ENCODE measurements around the gene HYPK.

HYPK gene, protein sequence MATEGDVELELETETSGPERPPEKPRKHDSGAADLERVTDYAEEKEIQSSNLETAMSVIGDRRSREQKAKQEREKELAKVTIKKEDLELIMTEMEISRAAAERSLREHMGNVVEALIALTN

GRCh38 chr15:43800286-43801141 lies at the start of gene HYPK:
Gene HYPK (plus strand): TSS chr15:43800599. CDS start chr15:43800623, 24 bp downstream.
- peak; percentile 69 to 78 for DNase-seq

DNA sequence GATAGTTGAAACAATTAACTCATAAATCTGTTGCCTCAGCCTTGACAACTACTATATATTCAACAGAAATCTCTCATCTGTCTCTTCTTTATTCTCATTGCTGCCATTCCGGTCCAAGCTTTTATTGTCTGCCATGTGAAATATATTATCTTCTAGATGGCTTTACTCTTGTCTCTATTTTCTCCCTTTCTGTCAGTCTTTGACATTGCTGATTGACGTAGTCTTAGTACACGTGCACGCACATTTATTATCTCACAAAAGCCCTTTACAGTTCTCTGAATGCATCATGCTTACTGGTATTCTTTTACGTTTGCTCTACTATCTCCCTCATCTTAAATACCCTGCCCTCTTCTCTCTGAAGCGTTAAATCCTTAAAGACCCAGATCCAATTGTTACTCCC lies 48.5 kb upstream of the HYPK start:
- DNase-seq, result no peak

- no peak for DNase-seq
Measured at GRCh38 chr15:43762824-43763223, 37.6 kb upstream of the HYPK start.

GRCh38 chr15:43763819-43764446 lies 36.5 kb upstream of the HYPK start:
- no peak for DNase-seq

DNA sequence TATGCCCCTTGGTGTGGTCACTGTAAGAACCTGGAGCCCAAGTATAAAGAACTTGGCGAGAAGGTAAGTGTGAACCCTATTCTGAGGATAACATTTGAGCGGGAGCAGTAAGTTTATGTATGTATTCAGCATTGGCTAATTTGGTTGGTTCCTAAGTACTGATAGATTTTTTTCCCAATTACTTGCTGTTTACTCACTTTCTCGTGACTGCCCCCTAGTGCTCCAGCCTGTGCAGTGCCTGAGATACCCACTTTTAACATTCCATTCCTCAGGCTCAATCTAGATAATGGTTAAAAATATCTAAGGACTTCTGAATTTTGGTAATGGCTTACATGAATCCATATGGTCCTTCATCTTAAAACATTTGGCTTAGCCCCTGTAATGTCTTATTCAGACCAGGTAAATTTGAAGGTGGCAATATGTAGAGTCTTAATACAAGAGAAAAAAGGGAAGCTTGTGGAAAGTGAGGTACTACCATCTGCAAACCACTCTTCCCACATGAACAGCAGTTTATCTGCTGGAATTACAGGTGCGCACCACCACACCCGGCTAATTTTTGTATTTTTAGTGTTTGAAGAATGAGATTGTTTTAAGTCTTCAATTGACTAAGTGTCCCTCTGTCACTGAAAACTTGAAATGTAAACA lies 30.7 kb upstream of the HYPK start:
- peak; percentile 52 to 58 for DNase-seq

DNA sequence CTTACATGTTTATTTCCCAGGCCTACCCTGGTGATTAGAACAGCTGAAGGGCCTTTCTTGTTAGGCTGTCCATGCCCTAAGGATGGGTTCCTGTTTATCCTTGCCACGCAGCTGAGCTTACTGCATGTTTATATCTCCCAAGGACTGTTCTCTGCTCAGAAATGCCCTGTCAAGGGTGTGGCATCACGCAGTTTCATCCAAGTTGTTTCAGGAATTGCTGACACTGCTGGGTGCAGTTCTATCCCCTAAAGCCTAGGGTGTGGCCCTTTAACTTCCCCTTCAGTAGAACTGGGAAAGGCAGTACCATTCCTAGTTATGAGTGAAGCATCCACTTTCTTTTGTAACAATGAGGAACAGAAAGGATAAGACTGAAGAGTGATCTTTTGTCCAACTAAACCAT lies 28.6 kb upstream of the HYPK start:
- no peak for DNase-seq

DNA sequence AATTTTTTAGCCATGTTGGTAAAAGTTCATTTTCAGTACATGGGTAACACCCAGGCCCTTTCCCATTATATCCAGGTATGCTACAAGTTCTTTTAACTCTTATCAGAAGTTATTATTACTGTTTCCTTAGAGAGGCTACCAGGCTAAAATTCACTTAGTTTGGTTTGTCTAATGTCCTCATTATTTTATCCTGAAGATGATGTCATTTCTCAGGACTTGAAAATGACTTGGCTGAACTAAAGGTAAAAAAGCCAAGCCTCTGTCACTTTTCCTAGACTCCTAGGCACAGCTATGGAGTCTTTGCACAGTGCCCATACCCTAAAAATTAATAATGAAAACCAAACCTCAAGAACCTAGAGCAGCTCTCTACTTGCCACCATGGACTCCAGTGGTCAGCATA lies 27.8 kb upstream of the HYPK start:
- DNase-seq, result no peak

- DNase-seq, result no peak
Measured at GRCh38 chr15:43774062-43774461, 26.3 kb upstream of the HYPK start.

DNA sequence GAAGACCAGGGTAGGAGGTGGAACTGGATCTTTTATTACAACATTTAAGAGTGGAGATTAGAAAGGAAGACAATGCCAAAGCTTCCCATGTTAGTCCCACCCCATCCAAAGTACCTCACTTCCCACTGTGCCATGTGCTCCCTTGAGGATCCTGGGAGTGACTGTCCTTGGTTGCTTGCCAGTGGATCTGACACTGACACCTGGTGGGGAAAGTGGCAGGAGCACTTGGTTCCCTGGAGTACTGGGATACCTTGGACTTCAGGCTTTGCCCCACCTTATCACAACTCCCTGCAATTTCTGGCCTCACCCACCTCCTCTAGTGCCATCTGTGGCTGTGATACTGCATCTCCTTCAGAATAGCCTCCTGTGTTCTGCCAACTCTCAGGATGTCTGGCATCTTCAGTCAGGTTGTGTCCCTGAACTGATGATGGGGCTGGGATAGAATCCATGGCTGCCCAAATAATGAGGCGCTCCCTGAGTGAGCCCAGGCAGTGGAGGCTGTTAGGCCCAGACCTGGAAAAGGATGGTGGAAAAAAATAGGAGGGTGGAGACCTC lies 24.9 kb upstream of the HYPK start:
- DNase-seq, result no peak

DNA sequence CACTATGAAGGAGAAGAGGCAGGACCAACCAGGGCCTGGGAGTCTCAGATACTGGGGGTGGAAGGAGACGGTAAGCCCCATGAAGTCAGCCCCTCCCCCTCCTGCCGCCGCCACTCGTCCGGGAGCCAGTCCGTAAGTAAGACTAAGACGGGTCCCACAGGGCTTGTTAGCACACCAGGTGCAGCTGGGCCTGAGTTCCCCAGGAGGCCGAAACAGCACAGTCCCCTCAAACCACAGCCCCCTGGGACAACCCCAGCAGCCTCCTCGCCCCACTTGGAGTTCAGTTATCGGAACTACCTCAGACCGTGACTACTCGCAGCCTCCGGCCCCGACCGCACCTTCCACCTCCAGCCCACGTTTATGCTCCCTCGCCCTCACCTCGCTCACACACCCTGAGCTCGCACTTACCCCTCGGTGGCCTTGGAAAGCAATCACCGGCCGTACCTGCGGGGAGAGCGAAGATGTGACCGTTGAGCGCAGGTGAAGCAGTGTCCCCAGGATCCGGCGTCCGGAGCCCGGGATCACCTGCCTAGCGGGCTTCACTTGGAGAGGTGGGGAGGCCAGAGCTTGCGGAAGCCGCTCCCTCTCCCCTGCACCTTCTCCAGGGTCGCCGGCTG lies 24.2 kb upstream of the HYPK start:
- DNase-seq, result no peak

- peak; percentile 46 to 56 for DNase-seq
Measured at GRCh38 chr15:43776718-43777266, 23.6 kb upstream of the HYPK start, which contains the start of gene ELL3. Gene ELL3 (minus strand): TSS chr15:43776966. CDS start chr15:43776901, 65 bp downstream.

GRCh38 chr15:43777267-43777914 lies 23.0 kb upstream of the HYPK start:
- DNase-seq, result peak; percentile 64 to 66

DNA sequence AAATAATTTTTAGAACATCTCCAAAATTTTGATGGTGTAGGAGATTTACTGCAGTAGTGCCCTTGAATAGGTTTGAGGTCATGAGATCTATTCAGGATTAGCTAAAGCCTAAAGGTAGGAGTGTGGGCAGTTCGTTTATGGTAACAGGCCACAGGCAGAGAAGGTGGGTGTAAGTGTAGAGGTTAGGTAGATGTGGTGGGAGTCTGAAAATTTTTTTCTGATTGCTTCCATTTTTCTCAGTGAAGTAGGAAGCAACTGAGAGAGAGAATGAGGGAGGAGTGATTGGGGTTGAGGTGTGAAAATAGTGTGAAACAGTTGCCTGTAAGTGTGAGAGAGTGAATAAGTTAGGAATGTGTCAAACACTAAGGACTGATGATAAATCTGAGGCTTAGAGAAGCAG lies 21.4 kb upstream of the HYPK start:
- DNase-seq, result no peak

- no peak for DNase-seq
Measured at GRCh38 chr15:43789409-43789808, 11.0 kb upstream of the HYPK start.

DNA sequence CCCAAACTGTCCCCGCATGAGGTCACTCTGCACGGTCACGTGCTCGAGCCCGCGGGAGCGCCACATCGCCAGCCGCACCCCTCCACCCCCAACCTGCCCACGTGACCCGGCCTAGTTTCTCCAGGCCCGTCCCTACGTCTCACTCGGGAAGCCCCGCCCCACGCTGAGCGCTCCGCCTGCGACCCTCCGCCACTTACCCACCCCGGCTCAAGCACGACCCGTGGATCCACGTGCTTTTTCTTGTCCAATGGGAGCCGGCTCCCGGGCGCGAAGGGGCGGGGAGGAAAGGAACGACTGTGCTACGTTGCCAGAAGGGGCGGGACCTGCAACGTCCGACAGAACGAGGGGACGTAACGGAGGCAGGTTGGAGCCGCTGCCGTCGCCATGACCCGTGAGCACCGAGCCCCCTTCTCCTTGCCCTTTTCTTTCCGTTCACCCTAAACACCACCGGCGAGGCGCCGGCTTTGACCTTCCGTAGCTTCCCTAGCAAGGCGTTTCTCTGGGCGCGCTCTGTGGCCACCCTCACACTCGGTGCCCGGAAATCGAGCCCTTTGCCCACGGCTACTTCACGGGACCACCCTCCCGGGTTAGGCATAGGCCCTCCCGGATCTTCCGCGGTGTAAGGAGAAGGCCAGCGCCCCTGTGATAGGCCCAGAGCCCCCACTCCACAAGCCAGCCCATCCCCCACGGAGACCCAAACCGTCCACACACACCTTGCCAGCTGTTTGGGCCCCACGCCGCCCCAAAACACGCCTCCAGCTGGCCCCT lies 8.2 kb upstream of the HYPK start, which contains the start of gene SERF2:
Gene SERF2, plus strand, starts transcription at position 328 of the 768 bp plus-strand sequence. Its CDS starts 57 bp downstream, at position 385.
- DNase-seq, result peak; percentile 83 to 91

GRCh38 chr15:43792761-43793476 lies 7.5 kb upstream of the HYPK start:
- DNase-seq, result no peak

GRCh38 chr15:43793647-43794046 lies 6.8 kb upstream of the HYPK start:
- DNase-seq, result no peak

DNA sequence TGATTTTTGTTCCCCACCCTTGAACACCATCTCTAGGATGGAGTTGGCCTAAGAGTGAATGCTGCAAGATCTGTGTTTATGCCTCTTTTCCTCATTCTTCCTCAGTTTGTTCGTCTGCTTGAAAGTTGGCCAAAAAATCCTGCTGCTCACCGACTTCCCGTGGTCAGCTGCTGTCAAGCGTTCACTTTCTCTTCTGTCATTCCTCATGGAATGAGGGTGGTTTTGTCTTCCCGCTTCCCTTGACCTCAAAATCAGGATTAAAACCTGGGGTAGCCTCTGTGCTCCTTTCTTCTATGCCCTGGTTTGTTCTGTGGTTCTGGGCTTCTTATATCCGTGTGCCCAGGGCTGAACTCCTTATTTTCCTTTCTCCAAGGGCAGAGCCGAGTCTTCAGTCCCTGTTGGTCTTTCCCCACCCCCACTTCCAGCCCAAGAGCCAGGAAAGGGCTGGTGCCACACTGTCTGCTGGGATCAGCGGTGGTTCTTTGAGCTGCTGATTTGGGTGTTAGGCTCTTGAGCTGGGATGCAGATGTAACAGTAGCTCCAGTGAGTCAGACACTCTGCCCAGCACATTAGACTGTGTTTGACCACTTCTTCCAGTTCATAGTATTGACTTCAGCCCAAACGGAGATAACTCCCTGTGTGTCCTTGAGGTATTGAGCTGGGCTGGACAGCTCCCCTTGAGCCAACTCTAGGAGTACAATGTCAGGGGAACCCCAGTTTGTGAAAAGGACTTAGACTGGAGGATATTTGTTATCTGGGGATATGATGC lies 5.9 kb upstream of the HYPK start:
- no peak for DNase-seq

- no peak for DNase-seq
Measured at GRCh38 chr15:43795197-43795596, 5.2 kb upstream of the HYPK start.

Measured in Kasumi-1 (cell line).